HG02763 (cell line): Measurements from ENCODE around the gene ABHD17B.

Experiments
- ATAC-seq: cut with Tn5 transposase; IDR thresholded peaks from one replicate; pipeline ENCODE4 v1.9.1; 2021; ENCODE audit warnings: mild to moderate bottlenecking, moderate library complexity; ENCODE audit not compliant: unreplicated experiment

Gene ABHD17B

GRCh38 chr9:71822935-71823334 lies 88.1 kb downstream of the ABHD17B start:
- no peak for ATAC-seq

DNA sequence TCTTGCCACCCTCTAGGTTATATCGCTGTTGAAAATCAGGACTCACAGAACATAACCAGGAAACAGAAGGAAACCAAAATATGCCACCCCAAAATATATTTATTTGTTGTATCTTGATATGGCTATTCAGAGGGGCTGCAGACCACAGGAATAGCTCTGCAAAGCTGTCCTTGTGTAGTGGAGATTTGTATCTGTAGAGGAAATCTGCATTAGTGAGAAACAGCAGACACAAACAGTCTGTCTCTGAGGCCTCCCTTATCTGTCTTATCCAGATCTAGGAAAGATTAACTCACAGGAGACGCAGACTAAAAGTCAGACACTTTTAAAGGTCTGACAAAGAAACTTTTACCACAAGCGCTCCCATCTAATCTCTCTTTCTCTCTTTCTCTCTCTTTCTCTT lies 88.5 kb downstream of the ABHD17B start:
- no peak for ATAC-seq

- no peak for ATAC-seq
These were observed 89.6 kb downstream of the ABHD17B start for GRCh38 chr9:71821405-71821804.

GRCh38 chr9:71820403-71820921 lies 90.5 kb downstream of the ABHD17B start:
- no peak for ATAC-seq

DNA sequence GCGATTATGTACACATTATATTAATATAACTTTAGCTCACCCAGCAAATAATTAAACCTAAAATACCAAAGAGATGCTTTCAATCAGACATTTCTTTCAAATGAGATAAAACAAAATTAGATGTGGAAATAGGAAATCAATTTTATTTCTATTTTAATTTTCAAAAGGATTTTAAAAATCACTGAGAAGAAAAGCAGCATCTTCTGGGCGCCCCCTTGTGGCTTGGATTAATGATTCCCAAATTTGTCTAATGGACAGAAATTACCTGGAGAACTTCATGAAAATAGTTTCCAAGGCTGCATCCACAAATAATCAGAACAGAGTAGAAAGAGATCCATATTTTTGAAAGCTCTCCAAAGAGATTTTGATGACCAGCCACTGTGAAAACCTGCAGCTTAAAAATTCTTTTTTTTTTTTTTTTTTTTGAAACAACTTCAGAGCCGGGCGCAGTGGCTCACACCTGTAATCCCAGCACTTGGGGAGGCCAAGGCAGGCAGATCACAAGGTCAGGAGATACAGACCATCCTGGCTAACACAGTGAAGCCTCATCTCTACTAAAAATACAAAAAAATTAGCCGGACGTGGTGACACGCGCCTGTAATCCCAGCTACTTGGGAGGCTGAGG lies 91.8 kb downstream of the ABHD17B start:
- ATAC-seq, result no peak

DNA sequence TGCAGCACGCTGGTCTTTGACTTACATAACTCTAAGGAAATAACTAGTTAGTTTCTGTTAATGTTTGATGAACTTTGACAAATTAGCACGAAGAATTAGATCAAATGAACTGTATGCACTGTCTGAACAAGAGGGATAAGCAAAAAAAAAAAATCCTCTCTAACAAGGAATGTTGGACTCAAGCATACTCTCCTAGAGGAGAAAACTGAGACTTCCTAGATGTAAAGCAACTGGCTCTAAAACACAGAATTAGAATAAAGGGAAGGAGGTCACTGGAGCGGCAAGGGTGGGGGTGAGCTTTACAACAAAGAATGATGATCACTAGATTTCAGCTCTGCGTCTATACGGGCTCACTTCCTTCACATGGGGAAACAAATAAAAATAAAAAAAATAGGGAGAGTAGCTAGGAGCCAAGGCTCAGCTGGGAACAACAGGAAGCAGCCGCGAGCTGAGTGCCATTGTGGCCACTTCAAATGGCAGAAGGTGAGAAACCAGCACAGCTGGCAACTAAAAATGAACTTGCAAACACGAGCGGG lies 94.0 kb downstream of the ABHD17B start:
- ATAC-seq, result no peak
